ENCODE data around the gene STIM2.
"Not testable (repeated sequence)": the region's sequence is repeated elsewhere in the genome, so short reads cannot be mapped to it uniquely, and the experiment has no call there.

The STIM2 gene

DNA sequence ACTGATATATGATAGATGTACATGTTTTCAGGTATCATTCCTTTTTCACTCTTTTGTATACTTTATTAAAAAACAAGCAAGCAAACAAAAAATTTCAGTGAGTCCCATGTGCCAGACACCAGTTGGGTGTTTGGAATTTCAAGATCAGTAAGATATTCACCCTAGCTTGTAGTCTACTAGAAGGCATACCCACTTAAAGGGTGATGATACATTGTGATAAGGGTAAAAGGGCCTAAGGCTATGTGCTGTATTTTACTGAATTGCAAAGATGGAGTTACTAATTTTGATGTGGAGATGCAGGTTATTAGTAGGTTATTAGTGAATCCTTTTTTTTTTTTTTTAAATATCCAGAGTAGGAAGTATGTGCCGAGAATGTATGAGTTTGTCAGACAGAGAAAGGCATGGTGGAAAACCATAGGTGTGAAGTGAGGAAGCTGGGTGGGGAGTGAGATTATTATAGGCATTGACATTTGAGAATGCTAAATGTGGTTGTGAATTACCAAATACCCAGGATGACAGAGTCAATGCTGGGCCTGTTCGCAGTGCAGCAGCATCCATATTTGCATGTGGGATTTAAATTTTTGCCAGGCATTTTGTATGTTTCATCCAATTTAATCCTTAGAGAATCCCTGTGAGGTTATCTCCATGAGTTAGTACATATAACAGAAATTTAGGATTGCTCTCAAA lies 10.1 kb downstream of the STIM2 start:
- DNase-seq: no peak

DNA sequence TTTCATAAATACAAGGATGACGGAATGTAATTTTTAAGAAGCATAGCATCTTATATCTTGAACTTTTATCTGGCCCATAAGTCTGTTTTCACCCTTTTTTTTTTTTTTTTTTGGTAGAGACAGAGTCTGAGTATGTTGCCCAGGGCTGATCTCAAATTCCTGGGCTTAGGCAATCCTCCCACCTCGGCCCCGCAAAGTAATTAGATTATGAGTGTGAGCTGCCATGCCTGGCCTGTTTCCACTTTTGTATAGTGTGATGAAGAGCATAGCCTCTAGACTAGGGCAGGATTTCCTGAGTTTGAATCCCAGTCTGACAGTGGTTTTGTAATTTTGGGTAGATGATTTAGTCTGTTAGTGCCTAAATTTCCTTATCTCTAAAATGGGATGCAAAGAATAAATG lies 11.0 kb downstream of the STIM2 start:
- DNase-seq: no peak

DNA sequence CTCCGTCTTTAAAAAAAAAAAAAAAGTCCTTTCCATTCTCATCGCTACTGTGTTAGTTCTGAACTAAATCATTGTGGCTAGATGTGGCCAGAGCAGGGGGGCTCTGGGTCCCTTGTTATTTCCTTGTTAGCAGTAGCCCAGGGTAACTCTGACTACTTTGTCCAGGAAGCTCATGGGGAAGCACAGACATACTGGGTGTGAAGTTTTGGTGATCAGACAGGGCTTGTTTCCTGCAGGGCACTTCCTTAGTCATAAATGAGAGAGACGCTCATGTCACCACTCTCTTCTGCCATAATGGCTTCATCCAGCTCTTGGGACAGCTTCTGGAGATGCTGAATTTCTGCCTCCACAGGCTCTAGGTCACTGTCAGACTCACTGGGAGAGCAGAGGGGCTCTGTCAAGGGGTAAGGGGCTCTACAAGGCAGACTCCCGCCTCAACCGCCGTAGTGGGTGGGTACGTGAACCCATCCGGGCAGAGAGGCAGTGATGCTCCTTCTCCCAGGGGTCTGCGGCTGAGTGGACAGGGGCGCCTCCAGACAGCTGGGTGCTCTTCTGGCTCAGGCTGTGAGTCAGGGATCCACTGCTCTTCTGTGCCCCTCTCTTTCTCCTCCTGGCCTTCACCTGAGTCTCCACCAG lies 12.9 kb downstream of the STIM2 start:
- no peak for DNase-seq

DNA sequence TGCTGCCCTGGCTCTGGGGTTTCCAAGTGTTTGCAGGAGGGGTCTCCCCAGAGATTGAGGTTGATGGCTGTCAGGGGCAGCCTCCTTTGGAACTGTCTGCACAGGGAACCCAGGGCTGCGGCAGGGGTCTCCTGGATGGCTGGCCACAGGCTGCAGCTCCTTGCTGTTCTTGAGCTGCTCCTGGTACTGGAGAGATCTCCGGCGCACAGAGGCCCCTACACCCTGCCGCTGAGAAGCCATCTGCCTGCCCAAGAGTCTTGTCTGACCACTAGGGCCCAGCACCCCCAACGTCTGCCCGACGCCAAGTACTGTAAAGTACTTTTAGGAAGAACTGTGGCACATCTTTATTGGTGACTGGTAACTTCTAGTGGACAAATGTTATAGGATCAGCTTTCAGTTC lies 13.5 kb downstream of the STIM2 start:
- no peak for DNase-seq

DNA sequence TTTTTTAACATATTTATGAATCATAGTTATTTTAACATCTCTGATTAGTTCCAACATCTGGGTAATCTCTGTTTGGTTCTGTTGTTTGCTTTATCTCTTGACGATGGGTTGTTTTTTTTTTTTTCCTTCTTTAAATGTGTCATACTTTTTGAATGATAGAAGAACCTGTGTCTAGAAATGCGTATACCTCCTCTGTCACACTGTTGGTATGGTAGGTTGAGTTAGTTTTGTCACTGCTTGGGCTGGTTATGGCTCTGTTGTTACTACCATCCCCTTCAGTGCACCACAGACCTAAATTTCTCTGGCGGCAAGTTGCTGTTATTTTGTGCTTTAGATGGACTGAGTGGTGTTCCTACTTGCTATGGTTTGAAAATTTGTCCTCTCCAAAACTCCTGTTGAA lies 16.8 kb downstream of the STIM2 start:
- no peak for DNase-seq

DNA sequence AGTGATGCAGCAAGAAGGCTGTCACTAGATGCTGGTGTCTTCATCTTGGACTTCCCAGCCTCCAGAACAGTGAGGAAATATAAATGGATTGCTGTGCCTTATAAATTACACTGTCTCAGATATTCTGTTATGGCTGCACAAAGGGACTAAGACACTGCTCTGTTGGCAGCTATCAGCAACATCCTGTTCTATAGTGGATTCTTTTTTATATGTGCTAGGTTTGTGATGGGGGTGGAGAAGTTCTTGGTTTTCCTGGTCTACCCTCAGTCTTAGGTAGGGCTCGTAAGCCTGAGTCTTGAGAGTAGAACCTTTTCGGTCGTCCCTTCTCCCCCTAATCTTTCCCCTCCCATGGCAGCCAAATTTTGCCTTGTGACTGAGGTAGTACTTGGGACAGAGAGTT lies 17.3 kb downstream of the STIM2 start:
- DNase-seq: no peak

DNA sequence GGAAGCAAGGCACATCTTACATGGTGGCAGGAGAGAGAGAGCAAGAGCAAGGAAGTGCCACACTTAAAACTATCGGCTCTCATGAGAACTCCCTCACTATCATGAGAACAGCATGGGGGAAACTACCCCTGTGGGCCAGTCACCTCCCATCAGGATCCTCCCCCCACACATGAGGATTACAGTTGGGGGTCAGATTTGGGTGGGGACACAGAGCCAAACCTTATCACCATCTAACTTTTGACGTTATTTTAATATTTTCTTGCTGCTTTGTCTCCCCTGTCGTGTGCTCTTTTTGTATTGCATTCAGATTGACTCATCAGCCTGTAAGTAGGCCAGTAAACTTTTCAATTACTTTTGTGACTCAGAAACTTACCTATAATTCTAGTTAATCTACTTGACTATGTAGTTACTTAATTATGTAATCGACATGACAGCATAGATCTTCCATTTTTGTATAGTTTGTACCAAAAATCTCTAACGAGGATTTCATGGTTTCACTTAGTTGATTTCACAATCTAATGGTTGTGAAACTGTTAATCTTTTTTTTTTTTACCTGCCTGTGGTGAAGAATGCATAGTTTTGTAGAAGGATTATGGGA lies 18.3 kb downstream of the STIM2 start:
- peak; percentile 41 for DNase-seq

DNA sequence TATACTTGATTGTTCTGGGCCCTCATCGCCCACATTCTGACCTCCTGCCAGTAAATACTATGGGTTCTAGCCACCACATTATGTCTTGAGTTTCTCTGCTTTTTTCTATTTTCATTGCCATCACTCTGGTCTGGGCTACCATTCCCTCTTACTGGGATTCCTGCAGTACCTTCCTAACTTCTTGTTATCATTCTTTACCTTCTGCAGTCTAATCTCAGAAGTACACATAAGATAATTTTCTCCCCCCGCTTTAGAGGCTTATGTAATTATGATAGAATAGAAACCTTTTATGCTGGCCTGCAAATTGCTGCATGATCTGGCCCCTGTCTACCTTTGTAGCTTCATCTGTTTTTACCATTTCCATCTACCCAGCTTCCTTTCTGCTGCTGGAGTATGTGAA lies 19.2 kb downstream of the STIM2 start:
- peak; percentile 76 for DNase-seq

DNA sequence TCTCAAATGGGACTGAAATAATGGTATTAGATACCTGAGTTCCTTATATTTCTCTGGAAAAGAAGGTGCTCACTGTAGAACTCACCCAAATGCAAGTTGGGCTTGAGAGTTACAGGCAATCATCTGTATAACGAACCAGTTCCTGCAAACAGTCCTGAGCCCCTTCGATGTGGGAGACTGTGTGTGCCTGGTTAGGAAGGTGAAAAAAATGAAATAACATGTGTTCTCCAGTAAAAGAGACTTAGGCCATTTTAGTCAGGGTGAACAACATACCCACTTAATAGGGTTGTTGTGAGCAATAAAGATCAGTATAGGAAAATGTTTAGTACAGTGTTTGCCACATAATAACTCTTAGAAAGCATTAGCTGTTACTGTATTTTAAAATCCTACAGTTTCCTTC lies 23.4 kb downstream of the STIM2 start:
- DNase-seq: no peak

DNA sequence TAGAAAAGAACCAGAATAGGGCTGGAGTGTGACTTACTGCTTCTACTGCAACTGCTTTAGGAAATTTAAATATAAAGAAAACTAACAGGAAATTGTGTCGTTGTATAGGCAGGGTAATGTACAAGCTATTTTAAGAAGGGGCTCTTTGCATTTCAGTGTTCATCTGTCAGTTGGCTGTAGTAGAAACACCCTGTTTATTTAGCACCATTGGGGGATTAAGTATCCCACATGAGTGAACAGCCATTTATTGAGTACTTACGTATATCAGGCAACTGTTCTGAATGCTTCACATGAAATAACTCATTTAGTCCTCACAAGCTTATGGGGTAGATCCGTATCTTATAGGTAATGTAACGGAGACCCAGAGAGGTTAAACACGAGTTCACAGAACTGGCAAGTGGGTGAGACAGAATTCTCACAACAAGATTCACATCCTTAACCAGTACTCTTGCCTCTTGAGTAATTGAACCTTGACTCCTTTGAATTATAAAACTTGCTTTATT lies 23.9 kb downstream of the STIM2 start:
- DNase-seq: no peak

DNA sequence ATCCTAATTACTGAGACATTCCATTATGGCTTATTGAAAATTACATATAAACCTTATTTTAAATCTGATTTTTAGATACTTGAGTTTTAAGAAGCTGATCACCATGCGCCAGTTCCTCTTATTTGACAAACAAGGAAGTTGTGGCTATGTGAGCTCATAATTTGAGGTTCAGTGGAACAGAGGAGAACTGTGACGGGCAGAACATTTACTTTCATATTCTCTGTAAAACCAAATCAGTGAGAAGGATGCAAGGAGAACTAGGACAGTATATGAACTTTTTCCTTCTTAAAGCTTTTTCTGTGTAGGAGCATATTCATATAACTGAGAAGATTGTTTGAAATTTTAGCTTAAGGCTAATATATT lies 25.3 kb downstream of the STIM2 start:
- DNase-seq: peak; percentile 92

DNA sequence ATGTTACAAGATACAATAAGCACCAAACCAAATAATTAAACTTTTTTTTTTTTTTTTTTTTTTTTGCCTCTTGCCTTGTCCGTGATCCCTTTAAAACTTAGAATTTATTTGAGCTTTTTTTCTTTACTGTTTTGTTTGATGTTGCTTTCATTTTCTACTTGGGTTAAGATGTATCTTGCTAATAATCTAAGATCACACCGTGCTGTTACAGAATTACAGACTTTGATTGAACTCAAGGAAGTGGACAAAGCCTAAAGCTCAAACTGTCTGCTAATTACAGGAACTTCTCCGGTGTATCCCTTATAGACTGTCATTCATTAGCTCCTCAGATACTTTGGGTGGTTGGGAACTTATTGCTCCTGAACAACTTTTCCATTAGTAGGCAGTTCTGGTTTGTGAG lies 26.5 kb downstream of the STIM2 start:
- DNase-seq: peak; percentile 16

DNA sequence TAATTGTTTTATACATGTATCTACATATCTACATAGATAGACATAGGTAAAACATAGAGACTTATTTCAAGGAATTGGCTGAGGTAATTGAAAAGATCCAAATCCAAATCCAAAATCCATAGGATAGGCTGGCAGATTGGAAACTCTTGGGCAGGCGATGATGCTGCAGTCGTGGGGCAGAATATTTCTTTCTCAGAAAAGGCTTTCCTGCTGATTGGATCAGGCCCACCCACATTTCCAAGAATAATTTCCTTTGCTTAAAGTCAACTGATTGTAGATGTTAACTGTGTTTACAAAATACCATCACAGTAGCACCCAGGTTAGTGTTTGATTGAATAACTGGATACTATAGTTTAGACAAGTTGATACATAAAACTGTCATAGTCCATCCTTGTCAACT lies 27.2 kb downstream of the STIM2 start:
- peak; percentile 31 for DNase-seq

DNA sequence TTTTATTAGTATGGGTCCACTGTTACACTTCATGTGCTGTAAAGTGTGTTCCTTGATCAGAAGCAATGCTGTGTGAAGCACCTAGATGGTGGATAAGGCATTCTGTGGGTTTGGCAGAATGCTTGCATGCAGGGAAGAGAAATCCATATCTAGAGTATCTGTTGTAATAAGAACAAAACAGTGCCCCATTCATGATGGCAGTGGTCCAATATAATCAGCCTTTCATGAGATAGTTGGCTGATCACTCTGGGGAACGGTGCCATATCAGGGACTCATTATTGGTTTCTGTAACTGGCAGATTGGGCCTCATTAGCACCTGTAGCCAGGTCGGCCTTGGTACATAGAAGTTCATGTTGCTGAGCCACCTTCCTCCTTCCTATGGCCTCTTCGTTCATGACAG lies 28.7 kb downstream of the STIM2 start:
- DNase-seq: no peak

DNA sequence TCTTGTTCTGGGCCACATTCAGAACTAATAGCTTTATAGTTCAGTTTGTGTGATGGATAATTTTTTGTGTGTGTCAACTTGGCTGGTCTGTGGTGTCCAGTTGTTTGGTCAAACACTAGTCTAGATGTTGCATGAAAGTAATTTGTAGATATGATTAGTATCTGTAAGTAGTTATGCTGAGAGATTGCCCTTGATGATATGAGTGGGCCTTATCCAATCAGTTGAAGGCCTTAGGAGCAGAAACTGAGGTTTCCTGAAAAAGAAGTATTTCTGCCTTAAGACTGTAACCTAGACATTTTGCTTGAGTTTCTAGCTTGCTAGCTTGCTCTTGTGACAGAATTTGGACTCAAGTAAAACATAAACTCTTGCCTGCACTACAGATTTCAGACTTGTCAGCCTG lies 30.4 kb downstream of the STIM2 start:
- DNase-seq: no peak

DNA sequence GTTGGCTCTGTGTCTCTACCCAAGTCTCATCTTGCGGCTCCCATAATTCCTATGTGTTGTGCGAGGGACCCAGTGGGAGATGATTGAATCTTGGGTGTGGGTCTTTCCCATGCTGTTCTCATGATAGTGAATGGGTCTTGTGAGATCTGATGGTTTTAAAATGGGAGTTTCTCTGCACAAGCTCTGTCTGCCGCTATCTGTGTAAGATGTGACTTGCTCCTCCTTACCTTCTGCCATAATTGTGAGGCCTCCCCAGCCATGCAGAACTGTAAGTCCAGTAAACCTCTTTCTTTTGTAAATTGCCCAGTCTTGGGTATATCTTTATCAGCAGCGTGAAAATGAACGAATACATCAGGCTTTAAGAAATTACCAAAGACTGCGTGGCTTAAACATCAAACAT lies 31.2 kb downstream of the STIM2 start:
- DNase-seq: no peak

DNA sequence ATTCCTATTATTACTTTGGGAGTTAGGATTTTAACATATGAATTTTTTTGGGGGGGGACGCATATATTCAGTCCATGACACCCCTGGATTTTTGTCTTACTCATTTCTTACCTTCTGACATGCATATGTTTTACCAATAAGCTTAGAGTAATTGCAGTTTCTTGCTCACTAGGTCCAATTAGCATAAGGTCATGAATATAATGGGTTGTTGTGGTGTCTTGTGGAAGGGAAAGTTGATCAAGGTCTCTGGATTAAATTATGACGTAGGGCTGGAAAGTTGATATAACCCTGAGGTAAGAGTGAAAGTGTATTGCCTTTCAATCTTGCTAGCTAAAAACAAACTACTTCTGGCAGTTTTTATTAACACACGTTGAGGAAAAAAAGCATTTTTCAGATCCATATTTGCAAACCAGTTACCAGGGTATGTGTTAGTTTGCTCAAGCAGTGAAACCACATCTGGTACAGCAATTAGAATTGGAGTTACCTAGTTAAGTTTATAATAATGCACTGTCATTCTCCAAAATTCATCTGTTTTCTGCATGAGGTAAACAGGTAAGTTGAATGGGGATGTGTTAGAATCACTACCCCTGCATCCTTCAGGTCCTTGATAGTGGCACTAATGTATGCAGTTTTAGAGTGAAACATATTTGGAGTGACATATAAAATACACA lies 32.0 kb downstream of the STIM2 start:
- no peak for DNase-seq

DNA sequence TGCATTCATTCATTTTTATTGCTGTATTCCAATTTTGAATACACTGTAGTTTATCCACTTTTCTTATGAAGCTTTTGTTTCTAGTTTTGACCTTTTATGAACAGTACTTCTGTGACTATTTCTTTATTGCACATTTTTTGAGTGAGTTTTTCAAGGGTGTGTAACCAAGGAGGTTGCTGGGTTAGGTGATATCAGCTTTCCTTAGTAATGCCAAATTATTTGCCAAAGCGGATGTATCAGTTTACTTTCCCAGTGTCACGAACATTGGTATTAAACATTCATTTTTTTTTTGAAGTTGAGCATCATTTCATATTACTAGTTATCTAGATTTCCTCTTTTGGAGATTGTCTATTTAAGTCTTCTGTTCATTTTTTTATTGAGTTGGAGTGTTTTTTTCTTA lies 32.9 kb downstream of the STIM2 start:
- DNase-seq: no peak

DNA sequence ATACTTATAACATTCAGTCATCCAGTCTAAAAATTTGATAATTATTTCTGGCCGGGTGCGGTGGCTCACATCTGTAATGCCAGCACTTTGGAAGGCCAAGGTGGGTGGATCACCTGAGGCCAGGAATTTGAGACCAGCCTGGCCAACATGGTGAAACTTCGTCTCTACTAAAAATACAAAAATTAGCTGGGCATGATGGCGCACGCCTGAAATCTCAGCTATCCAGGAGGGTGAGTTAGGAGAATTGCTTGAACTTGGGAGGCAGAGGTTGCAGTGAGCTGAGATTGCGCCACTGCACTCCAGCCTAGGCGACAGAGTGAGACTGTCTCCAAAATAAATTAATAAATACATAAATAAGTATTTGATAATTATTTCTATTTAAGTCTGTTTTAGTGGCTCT lies 34.2 kb downstream of the STIM2 start:
- not testable (repeated sequence) for DNase-seq

DNA sequence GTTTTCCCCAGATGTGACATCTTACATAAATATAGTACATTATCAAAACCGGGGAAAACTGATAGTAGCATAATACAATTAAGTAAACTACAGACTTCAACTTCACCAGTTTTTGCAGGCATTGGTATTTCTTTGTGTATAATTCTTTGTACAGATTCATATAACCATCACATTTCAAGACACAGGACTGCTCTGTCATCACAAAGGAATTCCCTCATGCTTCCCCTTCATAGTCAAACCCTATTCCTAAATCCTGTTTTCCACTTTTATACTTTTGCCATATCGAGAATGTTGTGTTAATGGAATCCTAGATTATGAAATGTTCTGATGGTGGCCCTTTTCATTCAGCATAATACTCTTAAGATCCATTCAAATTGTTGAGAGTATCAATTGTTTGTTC lies 36.0 kb downstream of the STIM2 start:
- no peak for DNase-seq

DNA sequence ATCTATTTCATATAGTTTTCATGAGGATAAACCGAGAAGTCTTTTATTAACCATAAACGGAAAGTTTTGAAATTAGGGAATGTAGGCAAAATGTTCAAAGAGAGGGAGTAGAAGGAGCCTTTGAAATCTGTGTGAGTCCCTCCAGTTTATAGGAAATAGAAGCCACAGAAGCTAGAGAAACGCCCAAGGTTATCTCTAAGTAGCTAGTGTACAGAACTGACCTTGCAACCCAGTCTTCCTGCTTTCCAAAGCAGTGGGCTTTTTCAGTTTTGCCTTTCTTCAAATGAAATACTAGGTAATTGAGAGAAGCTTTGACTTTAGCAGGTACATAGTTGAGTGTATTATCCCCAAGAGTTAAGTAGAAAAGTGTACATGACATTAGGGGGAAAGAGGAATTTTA lies 39.4 kb downstream of the STIM2 start:
- DNase-seq: peak; percentile 79

DNA sequence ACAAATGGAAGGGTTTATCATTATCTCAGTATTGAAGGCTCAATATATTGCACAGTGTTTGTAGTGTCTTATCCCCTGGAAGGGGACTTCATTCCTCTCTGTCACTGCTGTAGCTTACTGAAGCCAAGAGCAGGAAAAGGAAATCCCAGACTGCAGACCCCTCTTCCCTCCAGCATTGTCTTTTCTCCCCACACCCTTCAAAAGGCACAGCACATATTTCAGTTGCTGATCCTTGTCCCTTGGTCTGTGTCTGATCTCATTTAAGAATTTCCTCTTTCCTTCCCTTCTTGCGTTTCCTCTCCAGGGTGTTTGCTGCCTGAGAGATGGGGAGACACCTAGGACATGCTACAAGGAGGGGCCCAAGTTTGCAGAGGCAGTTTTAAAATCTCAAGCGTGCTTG lies 40.1 kb downstream of the STIM2 start:
- DNase-seq: peak; percentile 31

DNA sequence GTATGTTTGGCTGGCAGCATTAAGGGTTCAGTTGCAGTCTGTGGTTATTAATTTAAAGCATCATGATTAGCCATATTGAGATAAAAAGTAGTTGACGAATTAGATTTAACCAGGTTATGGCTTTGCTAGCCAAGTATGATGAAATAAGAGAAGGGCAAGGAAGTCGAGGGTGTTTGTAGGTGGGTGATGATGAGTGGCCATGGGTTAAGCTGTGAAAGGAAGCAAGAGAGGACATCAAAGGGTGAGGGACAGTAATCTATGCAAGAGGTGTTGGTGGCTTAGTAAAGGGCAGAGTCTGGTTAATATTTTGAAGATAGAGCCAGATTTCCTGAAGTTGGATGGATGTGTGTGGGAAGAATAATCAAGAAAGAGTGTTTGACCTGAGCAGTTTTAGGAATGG lies 44.5 kb downstream of the STIM2 start:
- DNase-seq: no peak
